Osteocyte (in vitro differentiated cells): ENCODE measurements around the gene APLN. TPM values are rescaled to one million over a fixed set of nuclear protein-coding genes. Genes with fewer than 3 reads are reported as not detected.
A peak's percentile ranks its signal among the peaks of the same experiment; 100 is the strongest.

ENCODE experiments used
- DNase-seq: peaks from one replicate; pipeline ENCODE4 v3.0.0; 2021; ENCODE audit warnings: mixed read lengths; ENCODE audit not compliant: unreplicated experiment; ENCODE audit errors: extremely low spot score
- H3K27ac Mint-ChIP-seq: one replicate; pipeline ENCODE4 v1.8.0; 2021; ENCODE audit warnings: mild to moderate bottlenecking, mixed read lengths; ENCODE audit not compliant: unreplicated experiment
- H3K27me3 Mint-ChIP-seq: one replicate; pipeline ENCODE4 v1.8.0; 2021; ENCODE audit warnings: mixed read lengths; ENCODE audit not compliant: unreplicated experiment
- H3K36me3 Mint-ChIP-seq: one replicate; pipeline ENCODE4 v1.8.0; 2021; ENCODE audit warnings: mixed read lengths; ENCODE audit not compliant: unreplicated experiment
- H3K4me1 Mint-ChIP-seq: one replicate; pipeline ENCODE4 v1.8.0; 2021; ENCODE audit warnings: mixed read lengths; ENCODE audit not compliant: unreplicated experiment
- H3K4me3 Mint-ChIP-seq: one replicate; pipeline ENCODE4 v1.8.0; 2021; ENCODE audit warnings: mild to moderate bottlenecking, moderate library complexity, mixed read lengths; ENCODE audit not compliant: unreplicated experiment
- H3K9me3 Mint-ChIP-seq: one replicate; pipeline ENCODE4 v1.8.0; 2021; ENCODE audit warnings: mixed read lengths; ENCODE audit not compliant: unreplicated experiment
- total RNA-seq: library from RNA; stranded (reverse); gene quantifications from 2 replicates; pipeline ENCODE4 v1.2.1, GENCODE V29; 2021
- TF ChIP-seq, protein P1 (sequence below): fragments of 200-600 bp; sonication (generic); IDR thresholded peaks from 2 replicates; pipeline ENCODE4 v1.5.0; 2021; ENCODE audit warnings: antibody characterized with exemption, mild to moderate bottlenecking, moderate library complexity

The APLN gene
- total RNA-seq, 1 donor from 2014 or later = 0.38 TPM

DNA sequence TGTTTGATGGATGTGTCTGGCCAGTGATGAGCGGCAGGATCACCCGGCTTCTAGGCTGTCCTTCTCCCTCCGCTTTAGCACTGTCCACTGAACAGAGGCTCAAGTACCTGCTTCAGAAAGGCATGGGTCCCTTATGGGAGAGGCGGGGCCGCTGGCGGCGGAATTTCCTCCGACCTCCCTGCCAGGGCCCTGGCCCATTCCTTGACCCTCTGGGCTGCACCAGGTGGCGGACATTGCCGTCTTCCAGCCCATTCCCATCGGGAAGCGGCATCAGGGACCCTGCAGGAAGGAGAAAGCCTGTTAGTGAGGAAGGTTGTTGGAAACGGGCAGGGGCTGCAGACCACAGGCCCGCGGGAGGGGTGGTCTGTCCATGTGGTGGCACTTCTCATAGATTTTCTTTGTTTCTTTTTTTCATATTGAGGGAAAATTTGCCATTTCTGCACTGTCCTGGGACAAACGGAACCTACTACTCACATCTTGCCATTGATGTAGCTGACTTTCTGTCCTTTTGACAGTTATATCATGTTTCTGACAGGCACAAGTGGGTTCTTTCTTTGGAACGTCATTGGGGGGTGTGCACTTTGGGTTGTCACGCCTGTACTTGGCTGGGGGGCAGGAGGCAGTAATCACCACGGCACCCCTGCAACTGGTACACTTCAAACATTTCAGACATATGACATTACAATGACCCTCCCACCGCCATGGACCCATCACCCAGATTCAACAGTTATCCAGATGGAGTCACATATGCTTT lies 6.1 kb downstream of the APLN start:
- no peak overlapping the region for H3K27ac Mint-ChIP-seq
- no peaks in the 10 kb centered on the region for H3K9me3 Mint-ChIP-seq
- H3K27me3 Mint-ChIP-seq = peaks cover 31% of the 10 kb centered on the region
- no peaks in the 10 kb centered on the region for H3K4me1 Mint-ChIP-seq
- no peaks in the 10 kb centered on the region for H3K36me3 Mint-ChIP-seq
- TF ChIP-seq, protein P1, sequence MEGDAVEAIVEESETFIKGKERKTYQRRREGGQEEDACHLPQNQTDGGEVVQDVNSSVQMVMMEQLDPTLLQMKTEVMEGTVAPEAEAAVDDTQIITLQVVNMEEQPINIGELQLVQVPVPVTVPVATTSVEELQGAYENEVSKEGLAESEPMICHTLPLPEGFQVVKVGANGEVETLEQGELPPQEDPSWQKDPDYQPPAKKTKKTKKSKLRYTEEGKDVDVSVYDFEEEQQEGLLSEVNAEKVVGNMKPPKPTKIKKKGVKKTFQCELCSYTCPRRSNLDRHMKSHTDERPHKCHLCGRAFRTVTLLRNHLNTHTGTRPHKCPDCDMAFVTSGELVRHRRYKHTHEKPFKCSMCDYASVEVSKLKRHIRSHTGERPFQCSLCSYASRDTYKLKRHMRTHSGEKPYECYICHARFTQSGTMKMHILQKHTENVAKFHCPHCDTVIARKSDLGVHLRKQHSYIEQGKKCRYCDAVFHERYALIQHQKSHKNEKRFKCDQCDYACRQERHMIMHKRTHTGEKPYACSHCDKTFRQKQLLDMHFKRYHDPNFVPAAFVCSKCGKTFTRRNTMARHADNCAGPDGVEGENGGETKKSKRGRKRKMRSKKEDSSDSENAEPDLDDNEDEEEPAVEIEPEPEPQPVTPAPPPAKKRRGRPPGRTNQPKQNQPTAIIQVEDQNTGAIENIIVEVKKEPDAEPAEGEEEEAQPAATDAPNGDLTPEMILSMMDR = no peak
- H3K4me3 Mint-ChIP-seq = no peak overlapping the region
- no peak for DNase-seq

DNA sequence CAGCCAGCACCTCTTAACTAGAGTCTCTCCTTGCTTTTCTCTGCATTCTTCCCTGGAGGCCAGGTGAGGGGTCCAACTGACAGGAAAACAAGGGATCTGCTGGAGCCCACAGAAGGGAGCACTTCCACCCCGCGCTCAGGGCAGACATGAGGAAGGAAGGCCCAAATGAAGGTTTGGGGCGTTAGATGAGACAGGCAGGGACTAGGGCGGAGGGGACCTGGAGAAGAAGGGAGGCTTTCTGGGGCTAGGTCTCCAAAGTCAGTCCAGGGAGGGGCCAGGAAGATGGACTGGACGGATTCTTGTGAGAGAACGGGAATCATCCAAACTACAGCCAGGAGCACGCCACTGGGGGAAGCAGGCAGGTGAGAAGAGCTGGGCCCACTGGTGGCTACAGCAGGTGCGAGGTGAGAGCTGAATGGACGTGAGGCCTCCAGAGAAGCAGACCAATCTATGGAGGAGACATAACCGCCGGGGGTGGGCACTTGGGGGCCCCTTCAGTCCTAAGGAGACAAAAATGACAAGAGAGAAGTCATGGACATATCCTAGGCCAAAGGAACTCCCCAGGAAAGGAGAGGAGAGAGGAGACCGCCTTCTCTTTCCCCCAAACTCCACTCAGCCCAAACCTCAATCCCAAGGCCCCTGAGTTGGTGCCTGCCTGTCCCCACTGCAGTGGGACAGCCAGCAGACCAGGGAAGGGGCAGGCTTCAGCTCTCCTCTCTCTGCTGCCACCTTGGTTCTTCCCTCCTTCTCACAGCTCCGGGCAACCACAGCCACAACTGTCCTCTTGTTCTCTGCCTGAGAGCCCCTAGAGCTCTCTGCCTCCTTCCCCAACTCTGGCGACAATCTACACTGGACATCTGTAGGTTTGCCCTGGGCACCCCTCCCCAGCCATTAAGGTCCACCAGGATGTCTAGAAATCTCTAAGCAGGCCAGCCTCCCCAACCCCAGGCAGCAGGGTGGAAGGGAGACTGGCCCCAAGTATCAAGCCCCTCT lies 7.0 kb downstream of the APLN start:
- H3K4me3 Mint-ChIP-seq = no peak overlapping the region
- peaks cover 28% of the 10 kb centered on the region for H3K27me3 Mint-ChIP-seq
- TF ChIP-seq, protein P1 = no peak
- no peaks in the 10 kb centered on the region for H3K36me3 Mint-ChIP-seq
- peak; percentile 73 for DNase-seq
- H3K4me1 Mint-ChIP-seq = no peaks in the 10 kb centered on the region
- no peak overlapping the region for H3K27ac Mint-ChIP-seq
- no peaks in the 10 kb centered on the region for H3K9me3 Mint-ChIP-seq

DNA sequence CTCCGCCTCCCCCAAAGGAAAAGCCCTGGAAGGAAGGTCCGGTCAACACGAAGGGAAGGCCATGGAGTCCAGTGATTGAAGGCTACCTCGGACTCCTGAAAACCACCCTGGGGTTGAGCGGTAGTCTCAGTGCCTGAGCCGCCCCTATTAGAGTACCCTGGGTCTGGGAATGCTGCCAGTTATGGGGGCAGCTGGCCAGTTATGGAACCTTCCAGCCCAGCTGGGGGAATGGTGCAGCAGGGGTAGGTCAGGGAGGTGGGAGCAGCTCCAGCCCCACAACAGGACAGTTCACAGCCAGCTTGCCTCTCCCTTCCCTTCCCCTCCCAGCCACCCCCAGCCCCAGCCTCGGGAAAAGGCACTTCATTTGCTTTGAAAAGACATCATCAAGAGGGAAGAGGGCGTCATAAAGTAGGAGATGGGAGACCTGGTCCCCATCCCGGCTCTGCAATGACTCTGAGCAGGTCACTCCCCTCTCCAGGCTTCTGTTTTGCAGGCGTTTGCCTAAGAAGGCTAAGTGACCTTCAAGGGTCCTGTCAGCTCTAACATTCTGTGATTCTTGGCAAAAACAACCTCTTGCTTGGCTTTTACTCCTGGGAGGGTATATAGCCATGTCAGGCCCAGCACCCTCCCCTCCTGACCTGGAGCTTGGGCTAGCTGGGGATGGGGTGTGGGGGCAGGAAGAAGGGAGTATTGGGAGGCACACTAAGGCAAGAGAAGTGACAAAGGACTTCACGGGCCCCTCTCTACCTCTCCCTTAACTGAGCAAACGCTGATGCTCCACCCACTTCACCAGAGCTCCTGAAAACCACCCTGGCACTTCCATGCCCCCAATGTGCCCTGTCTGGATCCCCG lies 8.0 kb downstream of the APLN start:
- Mint-ChIP-seq H3K27me3 (peaks cover 21% of the 10 kb centered on the region), H3K9me3 (no peaks in the 10 kb centered on the region)

DNA sequence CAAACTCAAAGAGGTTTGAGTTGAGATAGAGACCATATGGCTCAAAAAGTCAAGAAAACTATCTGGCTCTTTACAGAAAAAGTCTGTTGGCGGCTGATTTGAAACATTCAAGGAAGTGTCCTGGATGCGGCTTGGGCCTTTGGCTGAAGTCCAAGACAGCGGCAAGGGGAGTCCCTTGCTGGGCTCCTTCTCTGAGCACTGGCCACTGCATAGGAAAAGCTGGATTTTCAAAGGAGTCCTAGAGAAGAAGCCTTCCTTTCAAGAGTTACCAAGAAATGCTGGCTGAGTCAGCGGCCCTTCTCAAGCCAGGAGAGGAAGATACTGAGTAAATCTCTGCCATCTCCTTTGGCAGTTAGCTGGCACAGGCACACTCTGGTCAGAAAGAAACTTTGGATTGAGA lies 12.1 kb downstream of the APLN start:
- Mint-ChIP-seq H3K36me3 (no peaks in the 10 kb centered on the region), H3K9me3 (no peaks in the 10 kb centered on the region), H3K4me1 (no peaks in the 10 kb centered on the region), H3K27me3 (peaks cover 8% of the 10 kb centered on the region), H3K4me3 (no peak overlapping the region), H3K27ac (no peak overlapping the region)
- no peak for DNase-seq
- TF ChIP-seq, protein P1 = no peak

More for the DNA sequence above, 8.0 kb downstream of the APLN start:
- peak; percentile 67 for DNase-seq
- Mint-ChIP-seq H3K4me3 (no peak overlapping the region), H3K4me1 (no peaks in the 10 kb centered on the region), H3K27ac (no peak overlapping the region), H3K36me3 (no peaks in the 10 kb centered on the region)
- TF ChIP-seq, protein P1 = no peak
